Fibroblast of skin of scalp (primary cell): ENCODE results near the gene C2orf78.
"Not testable (repeated sequence)": the region's sequence is repeated elsewhere in the genome, so short reads cannot be mapped to it uniquely, and the experiment has no call there.

Experiments used
- DNase-seq: peaks from one replicate; pipeline ENCODE4 v3.0.0-alpha.2; 2013

The C2orf78 gene

DNA sequence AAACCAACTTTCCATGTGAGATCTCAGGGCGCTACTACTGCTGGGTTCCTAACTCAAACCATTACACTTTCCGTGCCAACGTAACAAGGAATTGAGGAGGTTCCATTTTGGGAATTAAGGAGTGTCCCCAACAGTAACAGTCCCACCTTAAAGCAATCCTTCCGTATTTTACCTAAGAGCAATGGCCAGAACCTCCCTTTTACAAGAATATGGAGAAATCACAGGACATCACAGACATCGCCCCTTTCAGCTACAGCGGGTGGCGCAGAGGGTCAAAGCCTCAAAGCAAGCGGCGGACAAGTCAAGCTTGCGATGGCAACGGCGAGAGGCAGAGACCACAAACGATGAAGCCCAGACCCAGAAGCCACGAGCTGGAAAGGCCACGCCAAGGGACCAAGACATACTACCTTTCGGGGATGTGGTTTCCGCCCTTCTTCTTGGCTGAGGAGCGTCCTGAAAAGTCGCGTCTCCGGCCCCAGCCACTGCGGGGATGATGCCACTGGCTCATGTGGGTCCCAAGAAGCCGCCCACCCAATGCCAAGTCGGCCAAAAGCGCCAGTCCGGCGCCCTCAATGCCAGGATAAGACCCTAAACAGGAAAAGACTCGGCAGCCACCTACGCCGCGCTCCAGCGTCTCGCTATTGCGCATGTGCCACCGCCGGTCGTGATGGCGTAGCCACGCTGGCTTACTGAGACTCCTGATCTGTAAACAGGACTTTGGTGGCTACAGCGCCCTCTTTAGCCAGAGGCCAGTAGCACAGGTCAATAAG, 4.3 kb upstream of the C2orf78 start, which contains the start of gene DUSP11:
DUSP11 (minus strand) TSS at position 637 of the 770 bp plus-strand sequence; CDS start at position 508, 129 bp downstream.
- DNase-seq: peak; percentile 94

DNA sequence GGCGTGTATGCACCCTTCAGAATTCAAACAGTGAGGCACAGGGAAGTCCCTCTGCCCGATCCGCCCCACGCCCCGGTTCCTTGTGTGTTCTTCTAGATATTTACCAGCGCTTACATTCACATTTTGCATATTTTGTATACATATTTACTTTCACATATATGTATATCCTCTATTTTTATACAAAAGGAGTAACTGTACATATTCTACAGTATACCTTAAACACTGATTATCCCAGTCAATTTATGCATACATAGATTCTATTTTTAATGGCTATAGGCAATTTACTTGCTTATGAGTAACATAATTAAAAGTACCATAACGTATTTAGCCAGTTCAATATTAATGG, 3.8 kb upstream of the C2orf78 start:
- DNase-seq: no peak

DNA sequence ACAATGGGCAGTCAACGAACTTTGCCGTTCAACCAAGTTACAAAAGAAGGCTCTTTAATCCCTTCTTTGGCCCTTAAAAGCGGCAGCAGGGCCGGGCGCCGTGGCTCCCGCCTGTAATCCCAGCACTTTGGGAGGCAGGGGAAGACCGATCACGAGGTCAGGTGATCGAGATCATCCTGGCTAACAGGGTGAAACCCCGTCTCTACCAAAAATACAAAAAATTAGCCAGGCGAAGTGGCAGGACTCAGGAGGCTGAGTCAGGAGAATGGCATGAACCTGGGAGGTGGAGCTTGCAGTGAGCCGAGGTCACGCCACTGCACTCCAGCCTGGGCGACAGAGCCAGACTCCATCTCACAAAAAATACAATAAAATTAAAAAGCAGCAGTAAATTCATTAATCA, 581 bp upstream of the C2orf78 start:
- not testable (repeated sequence) for DNase-seq

DNA sequence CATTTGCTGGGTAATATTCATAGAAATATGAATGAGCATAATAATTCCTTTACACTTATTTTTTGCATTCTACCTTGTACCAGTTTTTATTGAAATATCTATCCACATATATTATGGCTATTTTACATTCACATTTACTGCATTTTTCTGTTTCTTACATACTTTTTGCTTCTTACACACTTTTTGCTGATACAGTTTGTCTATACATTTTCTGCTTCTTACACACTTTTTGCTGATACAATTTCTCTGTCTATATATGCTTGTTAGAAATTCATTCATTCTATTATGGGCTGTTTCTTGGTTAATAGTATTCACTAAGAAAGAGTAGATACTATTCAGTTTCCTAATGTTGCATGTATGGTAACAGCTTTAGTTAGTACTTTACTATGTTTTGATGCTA, 27.9 kb downstream of the C2orf78 start:
- no peak for DNase-seq

DNA sequence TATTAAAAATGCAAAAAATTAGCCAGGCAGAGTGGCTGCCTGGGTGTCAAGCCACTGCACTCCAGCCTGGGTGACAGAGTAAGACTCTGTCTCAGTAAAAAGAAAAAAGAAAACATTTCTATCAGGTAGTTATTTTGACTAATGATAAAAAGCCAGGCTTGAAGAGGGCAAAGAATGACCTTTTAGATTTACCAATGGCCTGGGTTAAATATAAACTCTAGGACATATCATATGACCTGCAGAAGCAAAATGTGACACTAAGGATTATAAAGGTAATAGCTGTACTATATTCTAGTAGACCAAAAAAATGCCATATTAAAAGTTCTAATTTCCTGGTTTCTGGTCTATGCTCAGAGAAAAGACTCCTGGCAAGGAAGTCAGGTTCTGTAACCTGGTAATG, 28.7 kb downstream of the C2orf78 start:
- DNase-seq: no peak

DNA sequence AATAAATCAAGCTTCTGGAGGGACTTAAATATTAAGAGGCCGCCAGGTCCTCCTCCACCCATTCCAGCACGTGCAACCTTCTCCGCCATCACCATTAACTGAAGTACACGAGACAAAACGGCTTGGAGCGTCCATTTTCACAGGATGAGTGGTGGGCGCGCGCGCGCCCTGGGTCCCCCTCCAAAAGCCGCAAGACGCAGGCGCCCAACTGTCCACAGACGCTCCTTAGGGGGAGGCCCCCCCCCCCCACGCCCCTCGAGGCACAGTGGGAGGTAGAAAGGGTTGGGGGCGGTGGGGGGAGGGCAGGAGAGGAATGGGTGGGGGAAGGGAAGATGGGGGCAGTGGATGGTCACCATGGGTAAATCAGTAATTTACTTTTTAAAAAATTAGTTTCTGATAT, 34.3 kb downstream of the C2orf78 start:
- DNase-seq: no peak

DNA sequence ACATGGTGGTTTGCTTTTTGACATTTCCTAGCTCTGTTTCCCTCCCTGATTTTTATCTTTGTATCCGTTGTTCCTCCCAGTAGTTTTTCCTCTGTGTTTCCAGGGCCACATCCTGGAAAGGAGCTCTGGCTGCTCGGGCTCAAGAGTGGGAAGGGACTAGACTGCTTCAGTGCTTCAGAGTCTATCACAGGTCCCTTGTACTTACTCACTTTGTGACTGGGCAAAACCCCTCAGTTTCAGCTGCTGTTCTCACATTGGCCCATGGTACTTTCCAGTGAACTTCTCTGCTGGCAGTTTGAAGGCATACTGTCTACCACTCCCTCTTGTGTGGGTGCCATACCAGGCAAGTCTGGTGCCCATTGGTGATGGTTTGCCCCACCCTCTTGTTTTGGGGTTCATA, 37.2 kb downstream of the C2orf78 start:
- DNase-seq: no peak

DNA sequence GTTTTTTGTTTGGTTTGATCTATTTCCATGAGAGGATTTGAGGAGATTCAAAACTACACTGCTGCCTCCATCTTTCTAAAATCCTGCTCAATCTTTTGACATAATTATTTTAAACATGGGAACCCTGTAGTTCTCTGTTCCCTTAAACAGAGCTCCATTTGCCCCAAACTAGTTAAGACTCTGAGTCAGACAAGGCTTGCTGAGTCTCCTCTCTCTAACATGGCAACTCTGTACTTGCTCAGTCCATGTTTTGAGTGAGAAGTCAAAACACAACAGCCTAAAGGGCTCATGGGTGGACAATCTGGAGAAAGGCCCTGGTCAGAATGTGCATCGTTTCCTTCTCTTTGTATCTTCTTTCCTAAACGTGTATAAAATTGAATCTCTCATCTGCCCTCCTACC, 37.7 kb downstream of the C2orf78 start:
- no peak for DNase-seq

DNA sequence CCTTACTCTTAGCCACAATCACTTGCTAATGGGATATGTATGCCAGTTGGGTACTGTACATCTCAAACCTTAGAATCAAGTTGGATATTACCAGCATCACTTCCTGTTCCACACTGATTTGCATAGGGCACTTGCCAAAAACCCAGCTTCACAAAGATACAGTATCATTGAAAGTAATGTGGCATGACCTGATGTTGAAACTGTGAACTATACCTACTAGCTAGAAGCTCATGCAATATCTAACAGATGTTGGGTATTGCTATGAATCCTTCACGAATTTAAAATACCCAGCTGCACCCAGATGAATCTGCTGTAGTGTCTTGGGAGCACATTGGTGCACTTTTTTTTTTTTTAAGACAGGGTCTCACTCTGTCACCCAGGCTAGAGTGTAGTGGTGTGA, 38.3 kb downstream of the C2orf78 start:
- DNase-seq: no peak

DNA sequence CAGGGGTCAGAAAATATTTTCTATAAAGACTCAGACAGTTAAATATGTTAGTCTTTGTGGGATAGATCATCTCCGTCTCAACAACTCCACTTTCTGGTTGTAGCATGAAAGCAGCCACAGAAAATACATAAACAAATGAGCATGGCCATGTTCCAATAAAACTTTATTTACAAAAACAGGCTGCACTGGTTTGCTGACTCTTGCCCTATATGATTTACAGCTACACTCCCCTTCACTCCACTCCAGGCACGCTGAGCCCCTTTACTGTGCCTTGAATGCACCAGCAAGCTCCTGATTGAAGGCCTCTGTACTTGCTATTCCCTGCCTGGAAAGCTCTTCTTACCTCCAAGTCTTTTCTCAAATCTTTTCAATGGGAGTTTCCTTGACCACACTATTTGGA, 39.0 kb downstream of the C2orf78 start:
- no peak for DNase-seq

DNA sequence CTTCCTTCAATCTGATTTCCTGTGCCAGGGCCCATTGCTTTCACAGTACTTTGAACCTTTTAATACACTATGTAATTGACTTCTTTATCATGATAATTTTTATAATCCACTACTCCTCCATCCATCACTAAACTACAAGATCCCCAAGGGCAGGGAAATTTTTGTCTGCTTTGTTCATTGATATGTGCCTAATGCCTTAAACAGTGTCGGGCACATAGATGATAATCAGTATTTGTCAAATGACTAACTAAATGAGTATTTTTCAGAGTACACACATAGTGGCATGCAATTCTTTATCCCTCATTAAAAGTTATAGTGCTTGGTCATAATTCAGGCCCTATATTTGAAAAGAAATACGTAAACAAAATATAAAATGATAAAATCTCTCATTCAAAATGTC, 39.4 kb downstream of the C2orf78 start:
- DNase-seq: no peak

DNA sequence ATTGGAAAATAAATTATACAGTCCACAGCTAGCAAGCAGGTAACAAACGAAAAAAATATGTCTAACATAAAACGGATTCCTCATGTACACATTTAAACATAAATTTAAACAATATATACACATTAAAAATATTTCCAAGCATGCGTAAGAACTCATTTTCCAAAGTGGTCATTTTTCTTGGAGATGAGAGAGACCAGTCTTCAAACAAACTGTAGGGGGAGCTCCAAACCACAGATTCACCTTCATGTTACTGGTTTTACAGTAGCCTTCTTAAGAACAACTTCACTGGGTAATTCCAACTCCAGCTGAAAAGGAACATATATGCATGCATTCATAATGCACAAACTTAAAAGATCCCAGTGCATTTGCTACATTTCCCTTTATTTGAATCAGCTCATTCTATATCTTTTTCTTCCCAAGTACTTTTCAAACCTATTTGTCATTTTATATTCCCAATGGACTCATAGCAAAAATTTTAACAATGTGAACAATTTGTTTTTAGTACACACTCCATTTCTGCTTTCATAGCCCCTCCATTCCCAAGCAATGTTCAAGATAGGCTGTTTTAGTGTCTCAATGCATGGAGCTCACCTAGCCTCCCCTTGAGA, 40.0 kb downstream of the C2orf78 start:
- peak; percentile 80 for DNase-seq

DNA sequence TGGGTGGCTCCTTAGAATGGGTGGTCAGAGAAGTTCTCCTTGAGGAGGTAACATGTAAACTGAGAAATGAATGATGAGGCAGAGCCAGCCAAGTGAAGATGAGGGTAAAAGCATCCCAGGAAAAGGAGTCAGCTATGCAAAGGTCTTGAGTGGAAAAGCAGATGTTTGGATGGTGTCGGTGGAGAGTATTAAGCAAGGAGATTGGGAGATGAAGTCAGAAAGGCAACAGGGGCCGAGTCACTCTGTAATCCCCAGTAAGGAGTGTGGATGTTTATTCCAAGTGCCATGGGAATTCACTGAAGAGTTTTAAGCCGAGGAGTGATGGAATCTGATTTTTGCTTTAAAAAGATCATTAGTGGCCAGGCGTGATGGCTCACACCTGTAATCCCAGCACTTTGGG, 41.4 kb downstream of the C2orf78 start:
- no peak for DNase-seq

DNA sequence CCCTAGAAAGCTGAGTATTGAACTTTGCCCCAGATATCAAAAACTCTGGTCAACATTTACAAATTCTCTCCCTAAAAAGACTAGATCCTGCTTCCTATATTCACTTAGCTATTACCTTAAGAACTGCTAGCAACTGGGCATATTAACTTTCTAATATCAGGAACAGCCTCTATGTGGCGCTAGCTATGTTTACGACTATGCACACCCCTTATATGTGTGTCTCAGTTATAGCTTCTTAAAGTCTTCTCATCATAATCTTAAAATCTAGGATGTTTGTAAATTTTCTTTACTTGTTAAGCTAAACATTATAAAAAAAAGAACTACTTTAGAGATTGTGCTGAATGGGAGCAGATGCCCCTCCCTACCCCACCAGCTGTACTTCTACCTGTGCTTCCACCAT, 43.0 kb downstream of the C2orf78 start:
- peak; percentile 42 for DNase-seq

DNA sequence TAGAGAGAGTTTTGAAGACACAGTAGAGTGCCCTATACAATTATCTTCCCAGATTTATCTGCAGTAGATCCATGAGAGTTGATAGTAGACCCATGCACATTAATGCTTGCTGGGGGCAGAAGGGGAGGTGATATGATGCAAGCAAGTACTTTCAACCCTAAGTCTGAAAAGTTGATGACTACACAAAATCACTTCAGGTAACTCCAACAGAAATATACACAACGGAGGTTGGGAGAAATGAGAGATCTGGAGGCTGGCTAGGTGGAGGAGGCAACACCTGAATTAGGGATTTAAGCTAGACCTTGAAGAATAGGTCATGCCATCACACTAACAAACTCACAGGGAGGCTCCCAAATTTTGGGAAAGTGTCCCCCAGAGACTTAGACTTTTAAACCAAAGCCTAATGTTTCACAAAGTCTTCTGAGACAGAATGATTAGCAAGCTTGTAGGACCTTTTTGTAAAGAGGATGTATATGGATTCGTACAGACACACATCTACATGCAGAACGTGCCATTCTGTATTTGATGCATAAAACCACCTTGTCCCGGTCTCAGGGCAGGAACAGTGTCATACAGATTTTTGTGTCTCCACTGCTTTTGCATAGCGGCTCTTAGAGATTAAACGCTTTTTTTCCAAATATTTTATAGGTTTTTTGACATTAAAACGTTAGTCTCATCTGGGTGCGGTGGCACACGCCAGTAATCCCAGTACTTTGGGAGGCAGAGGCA, 43.8 kb downstream of the C2orf78 start:
- no peak for DNase-seq

DNA sequence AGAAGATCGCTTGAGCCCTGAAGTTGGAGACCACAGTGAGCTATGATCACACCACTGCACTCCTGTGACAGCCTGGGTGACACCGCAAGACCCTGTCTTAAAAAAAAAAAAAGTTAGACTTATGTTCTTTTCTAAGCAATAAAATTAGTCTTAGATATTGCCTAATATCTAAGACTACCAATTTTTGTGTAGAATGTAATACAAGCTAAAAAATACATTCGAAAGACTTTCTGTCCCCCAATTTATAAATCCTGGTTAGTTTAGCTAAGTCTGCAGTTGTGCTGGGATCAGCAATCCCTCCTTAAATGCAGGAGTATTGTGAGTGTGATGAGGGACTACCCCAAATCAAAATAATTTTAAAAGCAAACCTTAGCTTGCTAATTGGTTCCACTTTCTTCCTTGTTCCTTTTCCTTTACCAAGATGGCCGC, 44.4 kb downstream of the C2orf78 start:
- no peak for DNase-seq

DNA sequence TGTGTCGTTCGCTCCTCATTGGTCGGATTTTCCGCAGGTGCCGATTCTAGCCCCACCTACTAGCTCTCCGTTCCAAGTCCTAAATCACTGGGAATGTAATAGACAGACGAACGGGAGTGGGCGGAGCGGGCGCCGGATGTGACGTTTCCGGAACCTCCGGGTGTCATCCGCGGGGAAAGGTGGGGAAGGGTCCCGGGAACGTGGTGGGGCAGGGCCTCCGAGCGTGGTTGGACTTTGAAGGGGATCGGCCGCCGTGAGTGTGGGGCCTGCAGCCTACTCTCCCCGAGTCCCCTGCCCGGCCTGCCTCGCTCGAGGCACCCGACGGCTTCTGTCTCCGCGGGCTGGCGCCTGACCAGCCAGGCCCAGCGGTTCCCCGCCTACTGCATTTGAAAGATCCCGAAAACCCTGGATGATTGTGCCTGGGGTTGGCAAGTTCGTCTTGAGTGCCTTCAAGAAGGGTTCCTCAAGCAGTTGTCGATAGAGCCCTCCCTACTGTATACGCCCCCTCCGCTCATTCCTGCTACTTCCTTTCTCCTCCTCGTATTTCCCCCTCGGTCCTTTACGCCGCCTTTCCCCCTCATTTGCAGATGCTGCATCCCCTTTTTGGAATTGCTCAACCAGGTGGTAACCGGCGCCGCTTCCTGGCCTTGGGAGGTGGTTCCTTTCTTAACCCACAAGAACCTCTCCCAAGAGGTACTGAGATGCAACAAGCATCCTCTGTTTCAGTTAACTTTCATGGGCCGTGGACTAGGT, 45.0 kb downstream of the C2orf78 start, which contains the start of gene STAMBP:
STAMBP (plus strand) TSS at position 144 of the 753 bp plus-strand sequence. CDS start 1,896 bp downstream, outside the sequence.
- DNase-seq: peak; percentile 96

DNA sequence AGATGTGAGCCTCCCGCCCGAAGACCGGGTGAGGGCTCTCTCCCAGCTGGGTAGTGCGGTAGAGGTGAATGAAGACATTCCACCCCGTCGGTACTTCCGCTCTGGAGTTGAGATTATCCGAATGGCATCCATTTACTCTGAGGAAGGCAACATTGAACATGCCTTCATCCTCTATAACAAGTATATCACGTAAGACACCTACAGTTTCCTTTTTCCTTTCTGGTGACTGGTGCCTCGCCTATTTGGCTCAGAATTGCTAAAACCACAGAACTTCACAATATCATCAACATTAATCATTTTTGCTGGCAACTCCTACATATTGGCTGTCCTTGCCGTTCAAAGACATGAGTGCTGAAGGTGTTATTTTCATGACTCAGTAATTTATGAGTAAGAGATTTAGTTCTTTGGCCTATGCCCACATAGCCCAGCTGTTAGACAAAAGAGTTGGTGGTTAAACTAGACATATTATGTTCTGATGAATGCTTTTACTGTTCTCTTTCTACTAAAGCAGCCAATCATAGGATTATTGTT, 47.0 kb downstream of the C2orf78 start:
- peak; percentile 68 for DNase-seq

DNA sequence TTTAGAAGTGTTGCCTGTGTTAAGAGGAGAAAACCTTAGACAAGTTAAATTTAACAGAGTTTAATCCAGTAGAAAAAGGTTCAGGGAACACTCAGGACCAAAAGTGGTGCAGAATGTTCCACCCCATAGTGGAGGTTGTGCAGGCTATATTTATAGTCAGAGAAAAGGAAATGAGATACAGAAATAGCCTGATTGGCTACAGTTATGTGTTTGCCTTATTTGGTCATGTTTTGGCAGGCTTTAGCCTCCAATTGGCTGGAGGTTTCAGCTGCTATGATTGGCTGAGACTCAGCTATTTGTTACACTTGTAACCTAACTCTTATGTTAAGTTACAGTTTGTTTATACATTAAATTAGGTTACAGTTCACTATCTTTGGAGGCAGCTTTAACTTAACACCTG, 48.9 kb downstream of the C2orf78 start:
- DNase-seq: peak; percentile 44

DNA sequence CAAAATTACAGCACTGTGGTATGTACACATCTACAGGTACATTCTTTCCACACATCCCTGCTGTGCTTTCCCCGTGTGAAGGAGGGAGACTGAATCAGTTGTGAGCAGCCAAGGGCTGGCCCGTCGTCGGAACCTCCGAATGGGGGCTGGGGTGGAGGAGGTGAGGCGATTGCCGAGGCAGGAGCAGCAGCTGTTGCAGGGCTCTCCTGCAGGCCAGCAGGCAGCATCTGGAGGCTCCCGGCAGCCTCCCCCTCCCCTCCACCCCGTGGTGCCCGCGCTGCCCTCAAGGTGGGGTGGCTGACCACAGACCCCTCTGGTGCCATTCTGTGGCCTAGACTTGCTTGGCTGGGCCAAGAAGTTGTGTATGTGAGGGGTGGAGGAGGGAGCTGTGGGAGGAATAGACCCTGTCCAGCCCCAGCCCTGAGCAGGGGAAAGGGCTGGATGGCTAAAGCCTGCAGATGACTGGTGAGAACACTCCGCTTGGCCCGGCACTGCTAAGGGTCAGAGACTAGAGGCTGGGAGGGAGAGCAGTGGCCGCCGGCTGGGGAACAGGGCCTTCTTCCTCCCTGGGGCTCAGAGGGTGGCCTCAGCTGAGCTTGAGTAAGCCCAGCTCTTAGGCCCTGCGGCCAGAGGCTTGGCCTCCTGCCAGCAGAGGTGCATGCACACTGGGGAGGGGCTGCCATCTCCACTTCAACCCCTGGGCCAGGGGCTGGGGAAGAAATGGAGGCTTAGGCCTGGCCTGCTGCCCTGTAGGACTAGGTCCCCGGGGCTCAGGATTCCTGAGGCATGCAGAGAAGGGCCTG, 52.4 kb downstream of the C2orf78 start:
- no peak for DNase-seq

DNA sequence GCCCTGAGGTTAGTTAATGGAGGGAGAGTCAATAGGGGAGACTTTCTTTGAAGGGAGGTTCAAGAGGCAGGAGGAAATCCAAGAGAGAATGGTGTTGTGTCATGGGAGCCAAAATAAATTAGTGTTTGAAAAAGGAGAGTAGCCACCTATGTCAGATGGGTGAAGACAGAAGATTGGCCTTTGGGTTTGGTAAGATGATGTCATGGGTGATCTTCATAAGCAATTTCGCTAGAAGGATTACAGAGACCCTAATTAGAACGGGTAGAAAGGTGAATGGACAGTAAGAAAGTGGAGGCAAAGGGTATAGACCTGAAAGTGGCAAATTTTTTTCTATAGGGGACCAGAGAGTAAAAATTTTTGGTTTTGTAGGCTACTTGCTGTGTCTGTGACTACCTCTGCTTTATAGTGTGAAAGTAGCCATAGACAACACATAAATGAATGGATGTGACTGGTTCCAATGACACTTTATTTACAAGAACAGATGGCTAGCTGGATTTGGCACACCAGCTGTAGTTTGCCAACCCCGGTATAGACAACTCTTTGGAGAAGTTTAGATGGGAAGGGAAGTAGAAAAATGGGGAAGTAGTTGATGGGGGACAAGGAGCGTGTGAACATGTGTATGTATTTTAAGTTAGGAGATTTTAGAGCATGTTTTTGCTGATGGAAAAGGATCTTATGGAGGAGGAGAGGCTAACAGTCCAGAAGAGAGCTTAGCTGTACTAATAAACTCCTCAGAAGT, 54.0 kb downstream of the C2orf78 start:
- DNase-seq: no peak
